Activated T-cell treated with anti-CD3 and anti-CD28 coated beads, Interleukin-2, amount 50 U/mL, for 4 hours (primary cell): ENCODE data around the gene ZNF385B. TPM values are rescaled to one million over a fixed set of nuclear protein-coding genes. Genes with fewer than 3 reads are reported as not detected.
A peak's percentile ranks its signal among the peaks of the same experiment; 100 is the strongest.

Experiments
- ATAC-seq, 2 donors: fragments of 200-7000 bp; cut with Tn5 transposase; one replicate each; pipeline ENCODE4 v1.10.0; 2021
- DNase-seq: peaks from one replicate; pipeline ENCODE4 v3.0.0-alpha.2; 2020
- H3K27me3 Mint-ChIP-seq: one replicate; pipeline ENCODE4 v1.8.0; 2021; ENCODE audit warnings: low read depth, mixed read lengths
- H3K36me3 Mint-ChIP-seq: one replicate; pipeline ENCODE4 v1.8.0; 2022; ENCODE audit warnings: mixed read lengths; ENCODE audit not compliant: insufficient read depth
- H3K4me1 Mint-ChIP-seq: one replicate; pipeline ENCODE4 v1.8.0; 2021; ENCODE audit warnings: low read depth, mixed read lengths
- H3K4me3 Mint-ChIP-seq: one replicate; pipeline ENCODE4 v1.8.0; 2021; ENCODE audit warnings: mild to moderate bottlenecking, moderate library complexity, mixed read lengths
- H3K9me3 Mint-ChIP-seq: one replicate; pipeline ENCODE4 v1.8.0; 2021; ENCODE audit warnings: mixed read lengths
- total RNA-seq, 3 donors: library from RNA; stranded (reverse); gene quantifications; one replicate each; pipeline ENCODE4 v1.2.1, GENCODE V29; 2021

Gene ZNF385B
- total RNA-seq, 3 donors from 2014 or later, result 0.08 TPM; not detected in 2

- DNase-seq (no peak), ATAC-seq (no peak)
- no peaks in the 10 kb centered on the region for H3K4me1 Mint-ChIP-seq
- H3K4me3 Mint-ChIP-seq, result no peak overlapping the region
- H3K36me3 Mint-ChIP-seq, result no peaks in the 10 kb centered on the region
- no peaks in the 10 kb centered on the region for H3K9me3 Mint-ChIP-seq
- peaks cover 7% of the 10 kb centered on the region for H3K27me3 Mint-ChIP-seq
Observed at GRCh38 chr2:179429060-179429471, 432.3 kb downstream of the ZNF385B start.

- DNase-seq (no peak), ATAC-seq (no peak)
- H3K9me3 Mint-ChIP-seq, result no peaks in the 10 kb centered on the region
- peaks cover 11% of the 10 kb centered on the region for H3K27me3 Mint-ChIP-seq
- H3K36me3 Mint-ChIP-seq, result no peaks in the 10 kb centered on the region
- no peak overlapping the region for H3K4me3 Mint-ChIP-seq
- H3K4me1 Mint-ChIP-seq, result no peaks in the 10 kb centered on the region
Observed at GRCh38 chr2:179428649-179429048, 432.8 kb downstream of the ZNF385B start.

- H3K4me3 Mint-ChIP-seq, result no peak overlapping the region
- no peaks in the 10 kb centered on the region for H3K9me3 Mint-ChIP-seq
- H3K4me1 Mint-ChIP-seq, result no peaks in the 10 kb centered on the region
- peaks cover 12% of the 10 kb centered on the region for H3K27me3 Mint-ChIP-seq
- ATAC-seq (no peak), DNase-seq (no peak)
- no peaks in the 10 kb centered on the region for H3K36me3 Mint-ChIP-seq
Observed at GRCh38 chr2:179427065-179427464, 434.3 kb downstream of the ZNF385B start.

GRCh38 chr2:179424571-179424970 is 436.8 kb downstream of the ZNF385B start:
- DNase-seq (no peak), ATAC-seq (no peak)
- Mint-ChIP-seq H3K4me3 (no peak overlapping the region), H3K9me3 (no peaks in the 10 kb centered on the region), H3K36me3 (no peaks in the 10 kb centered on the region), H3K27me3 (peaks cover 12% of the 10 kb centered on the region), H3K4me1 (no peaks in the 10 kb centered on the region)

GRCh38 chr2:179422037-179422643 is 439.3 kb downstream of the ZNF385B start:
- no peaks in the 10 kb centered on the region for H3K9me3 Mint-ChIP-seq
- DNase-seq (no peak), ATAC-seq (no peak)
- H3K4me3 Mint-ChIP-seq, result no peak overlapping the region
- peaks cover 6% of the 10 kb centered on the region for H3K27me3 Mint-ChIP-seq
- H3K36me3 Mint-ChIP-seq, result no peaks in the 10 kb centered on the region
- no peaks in the 10 kb centered on the region for H3K4me1 Mint-ChIP-seq

- Mint-ChIP-seq H3K9me3 (no peaks in the 10 kb centered on the region), H3K27me3 (peaks cover 12% of the 10 kb centered on the region), H3K4me3 (no peak overlapping the region), H3K36me3 (no peaks in the 10 kb centered on the region), H3K4me1 (no peaks in the 10 kb centered on the region)
- ATAC-seq, result no peak
- DNase-seq, result no peak
Observed at GRCh38 chr2:179417436-179417949, 443.9 kb downstream of the ZNF385B start.

- Mint-ChIP-seq H3K4me1 (no peaks in the 10 kb centered on the region), H3K27me3 (peaks cover 33% of the 10 kb centered on the region), H3K9me3 (no peaks in the 10 kb centered on the region), H3K4me3 (no peak overlapping the region), H3K36me3 (no peaks in the 10 kb centered on the region)
- ATAC-seq (no peak), DNase-seq (no peak)
Observed at GRCh38 chr2:179412112-179412511, 449.3 kb downstream of the ZNF385B start.

GRCh38 chr2:179410552-179411356 is 450.7 kb downstream of the ZNF385B start:
- Mint-ChIP-seq H3K36me3 (no peaks in the 10 kb centered on the region), H3K9me3 (no peaks in the 10 kb centered on the region), H3K4me1 (no peaks in the 10 kb centered on the region), H3K4me3 (no peak overlapping the region), H3K27me3 (peaks cover 36% of the 10 kb centered on the region)
- ATAC-seq (peak in 1 of 2 donors; percentile 30), DNase-seq (no peak)

- Mint-ChIP-seq H3K4me3 (no peak overlapping the region), H3K4me1 (no peaks in the 10 kb centered on the region), H3K36me3 (no peaks in the 10 kb centered on the region), H3K27me3 (peaks cover 19% of the 10 kb centered on the region), H3K9me3 (no peaks in the 10 kb centered on the region)
- ATAC-seq (no peak), DNase-seq (no peak)
Observed at GRCh38 chr2:179403624-179404023, 457.8 kb downstream of the ZNF385B start.

GRCh38 chr2:179393481-179393880 is 467.9 kb downstream of the ZNF385B start:
- no peaks in the 10 kb centered on the region for H3K9me3 Mint-ChIP-seq
- no peaks in the 10 kb centered on the region for H3K27me3 Mint-ChIP-seq
- no peak overlapping the region for H3K4me3 Mint-ChIP-seq
- ATAC-seq, result no peak
- no peaks in the 10 kb centered on the region for H3K4me1 Mint-ChIP-seq
- no peaks in the 10 kb centered on the region for H3K36me3 Mint-ChIP-seq
- DNase-seq, result no peak

Other genes starting within 250 kb of the ZNF385B start
- gene CWC22, start 145.7 kb upstream of the ZNF385B start, total RNA-seq, result 10 to 100 TPM; 30.7 to 33.4 (median 32.5) TPM